Neural progenitor cell (in vitro differentiated cells): ENCODE results near the gene SPATA33.

Experiments used
- EZH2 ChIP-seq: fragments of 200-600 bp; sonication (generic); IDR thresholded peaks from 2 replicates; pipeline ENCODE4 v1.6.1; 2017; ENCODE audit warnings: antibody characterized with exemption, mild to moderate bottlenecking, moderate library complexity
- EZH2phosphoT487 ChIP-seq: fragments of 200-600 bp; sonication (generic); IDR thresholded peaks from 2 replicates; pipeline ENCODE4 v1.6.1; 2017; ENCODE audit warnings: antibody characterized with exemption
- TF ChIP-seq, protein P1 (sequence below): fragments of 200-600 bp; sonication (generic); IDR thresholded peaks from 2 replicates; pipeline ENCODE4 v1.5.1; 2017; ENCODE audit warnings: antibody characterized with exemption, mild to moderate bottlenecking

DNA sequence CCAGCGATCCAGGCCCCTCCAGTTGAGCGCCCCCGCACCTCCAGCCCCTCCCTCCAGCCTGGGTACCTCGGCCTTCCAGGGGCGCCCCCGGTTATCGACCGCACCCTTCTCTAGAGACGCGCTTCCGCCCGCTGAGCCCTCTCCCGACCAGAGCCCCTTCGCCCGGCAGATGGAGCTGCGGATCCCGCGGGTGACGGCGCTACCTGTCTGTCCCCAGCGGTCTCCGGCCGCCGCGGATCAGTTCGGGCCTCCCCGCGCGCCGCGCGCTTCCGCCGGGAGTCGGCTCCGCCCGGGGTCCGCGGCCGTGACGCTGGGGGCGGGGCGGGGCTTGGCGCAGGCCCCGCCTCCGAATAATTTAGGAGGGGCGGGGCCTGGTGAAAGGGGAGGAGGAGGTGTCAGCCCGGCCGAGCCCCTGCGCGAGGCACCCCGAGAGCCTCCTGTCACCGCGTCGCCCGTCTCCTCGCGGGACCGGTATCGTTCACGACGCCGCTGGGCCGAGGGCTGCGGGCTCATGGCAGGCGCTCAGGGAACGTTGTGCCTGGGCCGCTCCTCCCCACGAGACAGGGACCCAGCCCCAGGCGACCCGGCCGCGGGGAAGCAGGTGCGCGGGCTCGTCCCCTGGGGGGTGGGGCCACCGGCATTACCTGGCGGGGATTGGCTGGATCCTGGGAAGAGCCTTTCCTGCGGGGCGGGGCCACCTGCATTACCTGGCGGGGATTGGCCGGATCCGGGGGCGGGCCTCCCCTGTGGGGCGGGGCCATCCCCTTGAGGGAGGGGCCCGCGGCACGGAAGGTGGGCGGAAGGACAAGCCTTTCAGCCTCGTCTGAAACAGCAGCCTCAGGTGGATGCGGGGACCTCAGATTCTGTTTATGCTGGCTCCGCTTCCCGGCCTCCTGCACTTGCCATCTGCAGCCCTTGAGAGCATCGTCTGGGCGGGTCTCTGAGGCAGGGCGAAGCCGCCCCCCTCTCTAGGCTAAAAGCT, 44.1 kb downstream of the SPATA33 start, which contains the start of gene SPATA2L:
- TF ChIP-seq, protein P1, sequence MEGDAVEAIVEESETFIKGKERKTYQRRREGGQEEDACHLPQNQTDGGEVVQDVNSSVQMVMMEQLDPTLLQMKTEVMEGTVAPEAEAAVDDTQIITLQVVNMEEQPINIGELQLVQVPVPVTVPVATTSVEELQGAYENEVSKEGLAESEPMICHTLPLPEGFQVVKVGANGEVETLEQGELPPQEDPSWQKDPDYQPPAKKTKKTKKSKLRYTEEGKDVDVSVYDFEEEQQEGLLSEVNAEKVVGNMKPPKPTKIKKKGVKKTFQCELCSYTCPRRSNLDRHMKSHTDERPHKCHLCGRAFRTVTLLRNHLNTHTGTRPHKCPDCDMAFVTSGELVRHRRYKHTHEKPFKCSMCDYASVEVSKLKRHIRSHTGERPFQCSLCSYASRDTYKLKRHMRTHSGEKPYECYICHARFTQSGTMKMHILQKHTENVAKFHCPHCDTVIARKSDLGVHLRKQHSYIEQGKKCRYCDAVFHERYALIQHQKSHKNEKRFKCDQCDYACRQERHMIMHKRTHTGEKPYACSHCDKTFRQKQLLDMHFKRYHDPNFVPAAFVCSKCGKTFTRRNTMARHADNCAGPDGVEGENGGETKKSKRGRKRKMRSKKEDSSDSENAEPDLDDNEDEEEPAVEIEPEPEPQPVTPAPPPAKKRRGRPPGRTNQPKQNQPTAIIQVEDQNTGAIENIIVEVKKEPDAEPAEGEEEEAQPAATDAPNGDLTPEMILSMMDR, result peak; percentile 28
- TF ChIP-seq EZH2phosphoT487, result no peak
- no peak for TF ChIP-seq EZH2
